Ascending aorta (tissue), 2 donors: ENCODE results near the gene VAMP5. TPM values are rescaled to one million over a fixed set of nuclear protein-coding genes. Genes with fewer than 3 reads are reported as not detected.
A peak's percentile ranks its signal among the peaks of the same experiment; 100 is the strongest.

ENCODE experiments used
- DNase-seq, 2 donors: peaks; one replicate each; pipeline ENCODE4 v3.0.0-alpha.2; 2019; ENCODE audit warnings: low spot score in 2 of 2
- H3K27ac ChIP-seq, 2 donors: fragments of 200-600 bp; sonication (generic); one replicate each; pipeline ENCODE4 v1.5.1; 2016 to 2017; ENCODE audit warnings: mild to moderate bottlenecking in 1 of 2
- H3K27me3 ChIP-seq: fragments of 200-600 bp; sonication (generic); one replicate; pipeline ENCODE4 v1.5.1; 2017
- H3K36me3 ChIP-seq, 2 donors: fragments of 200-600 bp; sonication (generic); one replicate each; pipeline ENCODE4 v1.5.1; 2016
- H3K4me1 ChIP-seq, 2 donors: fragments of 200-600 bp; sonication (generic); one replicate each; pipeline ENCODE4 v1.5.1; 2016 to 2017; ENCODE audit warnings: mild to moderate bottlenecking in 1 of 2
- H3K4me3 ChIP-seq, 2 donors: fragments of 200-600 bp; sonication (generic); one replicate each; pipeline ENCODE4 v1.5.1; 2016 to 2017; ENCODE audit warnings: mild to moderate bottlenecking in 1 of 2
- H3K9me3 ChIP-seq, 2 donors: fragments of 200-600 bp; sonication (generic); one replicate each; pipeline ENCODE4 v1.5.1; 2016
- intact Hi-C: fragments of 100-400 bp; cut with DNase I; formaldehyde crosslinking; loops from one replicate; pipeline ENCODE4 v1.15.1; 2023
- total RNA-seq: library from RNA; depleted of rRNA; stranded (reverse); fragments of >200 nt; gene quantifications from one replicate; pipeline ENCODE4 v1.1.0, GENCODE V29; 2016
- TF ChIP-seq, protein P1 (sequence below), 3 experiments: fragments of 200-600 bp in 2 of 3; fragments of 450-650 bp in 1 of 3; sonication (generic) in 2 of 3; IDR thresholded peaks; one replicate each; pipeline ENCODE4 v1.5.1; 2016 to 2019; ENCODE audit warnings: antibody characterized with exemption in 3 of 3, mild to moderate bottlenecking in 1 of 3, moderate library complexity in 1 of 3

VAMP5 gene
- total RNA-seq, 1 donor from 2014 or later = 114 TPM

DNA sequence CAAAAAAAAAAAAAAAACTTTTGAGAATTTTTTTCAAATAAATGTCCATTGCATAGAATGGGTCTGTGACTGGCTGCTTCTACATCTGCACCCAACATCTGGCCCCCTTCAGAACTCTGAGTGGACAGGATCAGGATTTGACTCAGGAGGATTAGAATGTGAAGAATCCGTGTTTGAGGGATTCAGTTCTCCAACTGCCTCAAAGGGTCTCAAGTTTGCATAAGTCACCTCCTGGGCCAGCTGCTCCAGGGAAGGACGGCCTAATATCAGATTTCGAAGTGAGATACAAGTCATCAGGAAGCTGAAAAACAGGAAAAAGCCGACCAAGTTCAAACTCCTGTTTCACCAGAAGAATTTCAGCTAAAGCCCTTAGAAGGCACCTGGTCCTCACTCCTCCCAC, 34.4 kb upstream of the VAMP5 start:
- H3K27me3 ChIP-seq = no peaks in the 10 kb centered on the region
- no peaks in the 10 kb centered on the region for H3K4me1 ChIP-seq
- intact Hi-C loops = no loop called here
- peaks cover 42 to 60% of the 10 kb centered on the region in 2 donors for H3K36me3 ChIP-seq
- no peaks in the 10 kb centered on the region for H3K9me3 ChIP-seq
- DNase-seq = no peak
- H3K4me3 ChIP-seq = no peak overlapping the region
- TF ChIP-seq, protein P1, sequence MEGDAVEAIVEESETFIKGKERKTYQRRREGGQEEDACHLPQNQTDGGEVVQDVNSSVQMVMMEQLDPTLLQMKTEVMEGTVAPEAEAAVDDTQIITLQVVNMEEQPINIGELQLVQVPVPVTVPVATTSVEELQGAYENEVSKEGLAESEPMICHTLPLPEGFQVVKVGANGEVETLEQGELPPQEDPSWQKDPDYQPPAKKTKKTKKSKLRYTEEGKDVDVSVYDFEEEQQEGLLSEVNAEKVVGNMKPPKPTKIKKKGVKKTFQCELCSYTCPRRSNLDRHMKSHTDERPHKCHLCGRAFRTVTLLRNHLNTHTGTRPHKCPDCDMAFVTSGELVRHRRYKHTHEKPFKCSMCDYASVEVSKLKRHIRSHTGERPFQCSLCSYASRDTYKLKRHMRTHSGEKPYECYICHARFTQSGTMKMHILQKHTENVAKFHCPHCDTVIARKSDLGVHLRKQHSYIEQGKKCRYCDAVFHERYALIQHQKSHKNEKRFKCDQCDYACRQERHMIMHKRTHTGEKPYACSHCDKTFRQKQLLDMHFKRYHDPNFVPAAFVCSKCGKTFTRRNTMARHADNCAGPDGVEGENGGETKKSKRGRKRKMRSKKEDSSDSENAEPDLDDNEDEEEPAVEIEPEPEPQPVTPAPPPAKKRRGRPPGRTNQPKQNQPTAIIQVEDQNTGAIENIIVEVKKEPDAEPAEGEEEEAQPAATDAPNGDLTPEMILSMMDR (IDR thresholded peaks at IDR 0.05) = no peak
- H3K27ac ChIP-seq = no peak overlapping the region

- H3K36me3 ChIP-seq = peaks cover 42 to 61% of the 10 kb centered on the region in 2 donors
- H3K9me3 ChIP-seq = no peaks in the 10 kb centered on the region
- H3K4me3 ChIP-seq = no peak overlapping the region
- H3K4me1 ChIP-seq = no peaks in the 10 kb centered on the region
- no peak for DNase-seq
- no peaks in the 10 kb centered on the region for H3K27me3 ChIP-seq
- no peak overlapping the region for H3K27ac ChIP-seq
- intact Hi-C loops = no loop called here
- TF ChIP-seq, protein P1 (IDR thresholded peaks at IDR 0.05) = no peak
Observed at GRCh38 chr2:85550486-85550885, 33.7 kb upstream of the VAMP5 start.

DNA sequence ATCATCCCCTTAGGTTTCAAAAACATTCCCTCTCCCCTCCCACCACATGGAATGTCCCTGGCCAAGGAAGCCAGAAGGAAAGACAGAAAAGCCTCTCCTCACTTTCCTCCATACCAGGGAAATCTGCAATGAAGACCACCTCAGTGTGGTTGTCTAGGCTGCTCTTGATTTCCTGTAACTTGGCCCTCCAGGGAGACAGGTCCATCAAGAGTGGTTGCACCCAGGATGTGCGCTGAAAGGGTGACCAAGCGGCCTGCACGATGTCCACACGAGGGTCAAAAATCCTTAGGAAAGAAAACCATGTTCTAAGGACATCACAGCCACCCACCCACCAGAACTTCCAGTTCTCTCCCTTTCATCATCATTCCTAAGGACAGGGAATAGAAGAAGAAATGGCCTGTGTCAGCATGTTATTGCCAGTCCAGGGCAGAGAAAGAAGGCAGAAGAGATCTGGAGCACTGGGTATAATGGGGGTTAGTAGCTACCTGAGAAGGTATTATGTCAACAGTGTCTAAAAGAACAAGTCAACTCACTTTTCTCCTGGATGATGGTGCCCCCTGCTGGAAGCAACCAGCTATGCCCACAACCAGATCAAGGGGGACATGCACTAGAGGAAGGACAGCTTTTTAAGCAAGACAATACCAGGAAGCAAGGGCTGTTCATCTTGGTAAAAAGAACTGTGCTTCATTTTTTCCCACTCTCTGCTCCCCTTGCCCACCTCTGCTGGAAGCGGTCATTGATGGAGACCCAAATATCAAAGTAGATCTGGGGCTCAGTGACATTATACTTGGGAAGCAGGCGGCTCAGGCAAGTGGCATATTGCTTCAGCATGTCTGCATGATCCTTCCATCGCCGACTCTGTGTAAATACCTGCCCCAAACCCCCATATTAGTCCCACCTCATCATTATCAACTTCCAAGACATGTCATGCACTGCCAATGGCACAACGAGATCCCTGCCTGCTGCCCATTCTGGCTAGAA, 32.2 kb upstream of the VAMP5 start:
- Histone ChIP-seq H3K36me3 (peaks cover 38 to 64% of the 10 kb centered on the region in 2 donors), H3K27ac (no peak overlapping the region), H3K9me3 (no peaks in the 10 kb centered on the region), H3K27me3 (no peaks in the 10 kb centered on the region), H3K4me3 (no peak overlapping the region), H3K4me1 (no peaks in the 10 kb centered on the region)
- intact Hi-C loops = loop anchor here (1.0 kb wide), 2 partner anchors 132 to 161 kb away; no protein-coding TSS in a partner anchor
- peak; percentile 43 to 90 for DNase-seq
- TF ChIP-seq, protein P1 (IDR thresholded peaks at IDR 0.05) = peak; percentile 87 to 93 (median 88)

- Histone ChIP-seq H3K9me3 (no peaks in the 10 kb centered on the region), H3K4me1 (no peaks in the 10 kb centered on the region), H3K36me3 (peaks cover 38 to 71% of the 10 kb centered on the region in 2 donors), H3K27me3 (no peaks in the 10 kb centered on the region), H3K27ac (no peak overlapping the region), H3K4me3 (no peak overlapping the region)
- TF ChIP-seq, protein P1 (IDR thresholded peaks at IDR 0.05) = no peak
- no peak for DNase-seq
- intact Hi-C loops = no loop called here
Observed at GRCh38 chr2:85553184-85553583, 31.0 kb upstream of the VAMP5 start.

DNA sequence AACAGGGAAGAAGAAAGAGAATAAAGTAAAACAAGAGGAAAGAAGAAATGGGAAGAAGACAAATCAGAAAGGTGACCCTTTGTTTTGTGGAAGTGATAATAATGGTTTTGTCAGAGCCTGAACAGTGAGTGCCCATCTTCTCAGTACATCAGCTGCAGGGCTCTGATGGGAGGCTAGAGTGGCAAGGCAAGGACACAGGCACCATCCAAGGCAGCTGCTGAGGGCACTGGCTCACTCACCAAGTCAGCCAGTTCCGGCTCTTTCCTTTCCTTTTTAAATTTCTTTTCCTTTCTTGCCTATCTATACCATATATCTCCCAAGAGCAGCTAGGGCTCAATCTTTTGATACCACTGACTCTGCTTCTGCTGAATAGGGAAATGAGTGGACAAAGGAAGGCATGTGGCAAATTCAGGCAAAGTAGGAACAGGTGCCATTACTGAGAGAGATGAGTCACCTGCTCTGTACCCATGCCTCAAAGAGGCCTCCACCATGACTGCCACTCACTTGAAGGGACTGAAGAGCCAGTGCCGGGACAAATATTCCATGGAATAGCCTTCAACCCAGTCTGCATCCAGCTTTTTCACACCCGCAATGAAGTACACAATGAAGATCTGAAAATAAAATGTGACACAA, 29.1 kb upstream of the VAMP5 start:
- H3K4me3 ChIP-seq = no peak overlapping the region
- no peaks in the 10 kb centered on the region for H3K9me3 ChIP-seq
- H3K4me1 ChIP-seq = peaks cover 0 to 5% of the 10 kb centered on the region in 2 donors
- no peaks in the 10 kb centered on the region for H3K27me3 ChIP-seq
- no peak overlapping the region for H3K27ac ChIP-seq
- TF ChIP-seq, protein P1 (IDR thresholded peaks at IDR 0.05) = no peak
- H3K36me3 ChIP-seq = peaks cover 38 to 73% of the 10 kb centered on the region in 2 donors
- no peak for DNase-seq
- intact Hi-C loops = no loop called here
